A549 (cell line): ENCODE measurements around the gene TBC1D10A.

ENCODE experiments used
- CBX8 ChIP-seq: fragments of 200-600 bp; sonication (generic); IDR thresholded peaks from 2 replicates; pipeline ENCODE4 v1.6.1; 2016
- CTCF ChIP-seq: fragments of >200 bp; sonication (Bioruptor Twin); formaldehyde crosslinking; IDR thresholded peaks from 3 replicates; pipeline ENCODE4 v1.5.1; 2016
- POLR2A ChIP-seq: IDR thresholded peaks from 2 replicates; pipeline ENCODE4 v1.6.1; 2012; ENCODE audit warnings: mild to moderate bottlenecking, low read length

DNA sequence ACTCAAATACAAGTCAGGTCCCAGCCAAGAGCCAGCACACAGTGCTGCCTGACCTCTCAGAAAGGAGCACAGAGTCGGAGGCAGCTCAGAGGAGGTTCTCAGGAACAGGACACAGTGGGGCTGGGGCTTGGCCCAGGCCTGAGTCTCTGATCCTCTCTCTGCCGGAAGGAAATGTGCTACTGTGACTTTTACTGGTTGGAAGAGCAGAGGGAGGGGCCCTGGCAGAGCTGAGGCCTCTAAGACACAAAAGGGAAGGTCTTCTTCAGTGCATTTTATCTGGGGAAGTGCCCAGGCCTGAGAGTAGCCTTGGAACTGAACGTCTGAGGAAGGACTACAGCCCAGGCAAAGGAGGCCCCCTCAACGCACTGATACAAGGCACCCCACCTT lies 21.2 kb downstream of the TBC1D10A start:
- no peak for TF ChIP-seq POLR2A
- TF ChIP-seq CTCF: no peak
- TF ChIP-seq CBX8: no peak
